GM12865 (cell line): Measurements from ENCODE around the gene ISM1.

ENCODE experiments used
- DNase-seq: peaks from one replicate; pipeline ENCODE4 v3.0.0; 2010; ENCODE audit warnings: low read depth
- H3K4me3 ChIP-seq: 2 replicates; pipeline ENCODE4 v1.5.1; 2011; ENCODE audit warnings: mild to moderate bottlenecking, low read depth, low read length, control low read depth
- CTCF ChIP-seq: IDR thresholded peaks from 2 replicates; pipeline ENCODE4 v1.5.1; 2011; ENCODE audit warnings: low read length, control low read depth, low read depth, inconsistent platforms; ENCODE audit not compliant: insufficient read depth; ENCODE audit errors: missing control alignments

ISM1 gene

DNA sequence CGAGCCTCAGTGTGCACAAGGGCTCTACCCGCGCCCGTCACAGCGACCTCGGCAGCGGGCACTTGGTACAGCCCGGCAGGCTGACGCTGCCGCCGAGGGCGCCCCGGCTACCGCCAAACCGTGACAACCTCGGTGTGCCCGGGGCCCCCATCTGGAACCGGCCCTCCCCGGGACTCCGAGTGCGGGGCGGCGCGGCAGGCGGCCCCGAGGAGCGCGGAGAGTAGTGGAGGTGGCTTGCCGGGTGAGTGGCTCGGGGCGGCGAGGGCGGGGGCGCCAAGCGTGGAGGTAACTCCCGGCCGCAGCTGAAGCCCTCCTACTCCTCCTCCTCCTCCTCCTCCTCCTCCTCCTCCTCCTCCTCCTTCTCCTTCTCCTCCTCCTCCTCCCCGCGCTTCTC is at the start of gene ISM1:
Gene ISM1 (plus strand): TSS at position 371 of the 394 bp plus-strand sequence. CDS start 503 bp downstream, outside the sequence.
- peak within 1 kb of the TSS; percentile 28; the same call in 1 of the 2 replicates for H3K4me3 ChIP-seq
- no peak for TF ChIP-seq CTCF
- DNase-seq: peak; percentile 10

DNA sequence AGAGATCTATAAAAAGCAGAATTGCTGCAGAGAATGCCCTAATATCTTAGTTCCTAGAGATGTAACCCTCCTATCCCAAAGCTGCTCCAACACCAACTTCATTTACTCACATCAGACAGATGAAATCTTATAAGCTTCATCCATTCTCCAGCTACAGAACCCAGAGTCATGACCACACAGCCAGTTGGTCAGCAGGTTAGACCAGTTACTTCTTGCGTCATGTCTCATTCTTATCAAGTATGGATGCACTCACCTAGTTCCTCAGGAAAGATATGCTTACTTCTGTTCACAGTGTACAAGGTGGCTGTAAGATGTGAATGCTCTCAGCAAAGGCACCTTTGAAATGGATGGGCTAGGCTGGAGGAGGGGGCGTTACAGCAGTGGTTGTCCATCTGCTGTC is 47.9 kb upstream of the ISM1 start:
- DNase-seq: no peak

DNA sequence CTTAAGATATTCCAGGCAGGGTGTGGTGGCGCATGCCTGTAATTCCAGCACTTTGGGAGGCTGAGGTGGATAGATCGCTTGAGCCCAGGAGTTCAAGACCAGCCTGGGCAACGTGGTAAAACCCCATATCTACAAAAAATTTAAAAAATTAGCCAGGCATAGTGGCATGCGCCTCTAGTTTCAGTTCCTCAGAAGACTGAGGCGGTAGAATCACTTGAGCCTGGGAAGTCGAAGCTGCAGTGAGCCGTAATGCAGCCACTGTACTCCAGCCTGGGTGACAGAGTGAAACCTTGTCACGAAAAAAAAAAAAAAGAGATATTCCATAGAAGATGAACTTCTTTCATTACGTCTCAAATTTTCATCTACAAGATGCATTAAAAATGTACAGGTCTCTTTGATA is 46.7 kb upstream of the ISM1 start:
- TF ChIP-seq CTCF: no peak
- peak; percentile 16 for DNase-seq

More for the DNA sequence above, 47.9 kb upstream of the ISM1 start:
- no peak overlapping the region for H3K4me3 ChIP-seq
- no peak for TF ChIP-seq CTCF

DNA sequence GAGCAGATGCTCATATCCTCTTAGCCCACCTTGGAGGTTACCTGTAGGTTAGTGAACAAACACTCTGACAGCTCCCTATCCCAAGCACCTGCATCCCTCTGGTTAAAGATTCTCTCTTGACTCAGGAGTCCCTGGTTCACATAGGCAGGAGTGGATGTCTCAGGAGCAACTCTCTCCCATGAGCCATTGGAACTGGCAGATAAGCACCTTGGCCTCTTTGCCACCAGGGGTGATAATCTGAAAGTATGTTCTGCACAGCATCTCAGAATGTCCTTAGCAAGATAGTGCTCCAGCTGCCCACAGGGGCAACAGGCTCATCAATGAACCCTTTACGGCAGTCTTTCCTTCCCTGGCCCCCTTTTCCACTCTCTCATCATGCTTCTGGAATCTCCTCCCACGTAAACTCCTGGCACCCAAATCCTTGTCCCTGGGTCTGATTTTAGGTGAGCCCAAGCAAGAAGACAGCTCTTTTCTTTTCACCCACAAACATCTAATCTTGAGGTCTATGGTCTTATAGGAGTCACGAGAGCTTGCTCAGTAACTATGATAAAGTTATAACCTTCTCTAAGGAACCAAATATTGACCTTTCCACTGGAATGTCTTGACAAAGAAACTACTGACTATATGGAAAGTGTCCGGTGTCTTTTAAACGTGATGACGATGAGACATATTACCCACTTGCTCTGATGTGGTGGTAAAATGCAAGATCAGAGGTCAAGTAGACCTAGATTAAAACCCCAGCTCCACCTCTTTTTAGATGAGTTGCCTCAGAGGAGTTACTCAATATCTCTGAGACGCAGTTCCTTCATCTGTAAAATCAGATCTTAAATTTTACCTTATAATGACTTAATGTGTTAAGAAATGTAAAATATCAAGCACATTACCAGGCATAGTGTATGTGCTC is 39.8 kb upstream of the ISM1 start:
- DNase-seq: no peak
- TF ChIP-seq CTCF: no peak
- H3K4me3 ChIP-seq: no peak overlapping the region

More for the DNA sequence above, 46.7 kb upstream of the ISM1 start:
- no peak overlapping the region for H3K4me3 ChIP-seq

DNA sequence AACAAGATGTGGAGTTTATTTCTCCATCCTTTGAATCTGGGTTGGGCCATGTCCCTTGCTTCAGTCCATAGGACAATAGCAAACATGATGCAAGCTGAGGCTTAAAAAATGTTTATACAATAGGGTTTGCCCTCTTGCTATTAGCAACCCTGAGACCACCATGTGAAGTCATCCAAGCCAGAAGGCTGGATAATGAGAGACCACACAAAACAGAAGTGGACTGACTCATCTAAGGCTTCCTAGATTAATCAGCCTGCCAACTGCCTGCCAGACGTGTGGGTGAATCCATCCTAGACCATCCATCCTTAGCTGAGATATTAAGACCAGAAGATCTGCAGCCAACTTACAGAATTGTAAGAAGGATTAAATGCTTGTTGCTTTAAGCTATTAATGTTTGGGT is 38.1 kb upstream of the ISM1 start:
- DNase-seq: peak; percentile 28
- no peak overlapping the region for H3K4me3 ChIP-seq
- no peak for TF ChIP-seq CTCF

DNA sequence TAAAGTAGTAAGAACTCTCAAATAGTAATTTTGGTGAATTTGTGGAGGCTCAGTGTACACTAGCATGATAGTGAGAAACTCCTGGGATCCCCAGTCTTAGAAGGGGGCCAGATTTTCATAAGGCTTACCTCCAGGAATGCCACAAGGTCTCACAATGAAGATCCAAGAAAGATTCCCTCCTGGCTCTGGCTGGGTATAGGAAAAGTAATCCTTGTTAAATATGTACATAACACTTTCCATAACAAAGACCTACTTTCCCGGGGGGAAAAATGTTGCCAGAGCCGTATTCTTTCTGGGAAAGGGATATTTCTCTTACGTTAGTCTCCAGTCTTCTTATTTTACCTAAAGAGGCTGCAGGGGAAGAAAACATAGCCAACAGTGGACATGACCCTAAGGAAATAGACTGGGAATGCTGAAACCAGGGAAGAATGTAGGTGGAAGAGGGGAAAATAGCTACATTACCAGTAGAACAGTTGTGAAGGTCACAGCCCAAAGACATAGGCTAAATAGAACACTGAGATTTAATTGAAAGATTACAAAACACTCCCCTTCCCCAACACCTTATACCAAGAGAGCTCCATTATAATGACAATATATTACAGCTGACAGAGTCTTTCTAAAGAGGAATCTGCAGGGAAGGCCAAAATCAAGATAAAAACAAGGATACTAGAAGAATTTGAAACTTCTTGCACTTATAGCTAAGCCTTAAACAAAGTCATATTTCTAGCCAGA is 34.9 kb upstream of the ISM1 start:
- no peak for TF ChIP-seq CTCF
- H3K4me3 ChIP-seq: no peak overlapping the region
- DNase-seq: no peak

DNA sequence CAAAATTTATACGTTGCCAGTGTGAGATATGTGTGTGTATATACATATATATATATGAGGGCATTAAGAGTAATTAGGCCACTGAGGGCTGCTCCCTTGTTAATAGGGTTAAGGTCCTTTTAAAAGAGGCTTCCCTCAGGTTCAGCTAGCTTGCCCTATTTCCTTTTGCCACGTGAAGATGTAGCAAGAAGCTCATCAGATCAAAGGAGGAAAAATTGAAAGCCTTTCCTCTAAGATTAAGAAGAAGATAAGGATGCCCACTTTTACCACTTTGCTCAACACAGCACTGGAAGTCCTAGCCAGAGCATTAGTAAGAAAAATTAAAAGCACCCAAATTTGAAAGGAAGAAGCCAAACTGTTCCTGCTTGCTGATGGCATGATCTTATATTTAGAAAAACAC is 33.2 kb upstream of the ISM1 start:
- TF ChIP-seq CTCF: no peak
- no peak overlapping the region for H3K4me3 ChIP-seq
- no peak for DNase-seq
